NAMALWA (cell line): ENCODE measurements around the gene BOD1L1.

Source experiments
- DNase-seq: peaks from one replicate; pipeline ENCODE4 v3.0.0-alpha.2; 2015; ENCODE audit warnings: low spot score

Gene BOD1L1

GRCh38 chr4:13558881-13559280 is 68.6 kb downstream of the BOD1L1 start:
- no peak for DNase-seq

GRCh38 chr4:13555325-13555724 is 72.2 kb downstream of the BOD1L1 start:
- DNase-seq: no peak

GRCh38 chr4:13553081-13553480 is 74.4 kb downstream of the BOD1L1 start:
- DNase-seq: no peak

- DNase-seq: peak; percentile 88
Measured at GRCh38 chr4:13548984-13549546, 78.5 kb downstream of the BOD1L1 start.

DNA sequence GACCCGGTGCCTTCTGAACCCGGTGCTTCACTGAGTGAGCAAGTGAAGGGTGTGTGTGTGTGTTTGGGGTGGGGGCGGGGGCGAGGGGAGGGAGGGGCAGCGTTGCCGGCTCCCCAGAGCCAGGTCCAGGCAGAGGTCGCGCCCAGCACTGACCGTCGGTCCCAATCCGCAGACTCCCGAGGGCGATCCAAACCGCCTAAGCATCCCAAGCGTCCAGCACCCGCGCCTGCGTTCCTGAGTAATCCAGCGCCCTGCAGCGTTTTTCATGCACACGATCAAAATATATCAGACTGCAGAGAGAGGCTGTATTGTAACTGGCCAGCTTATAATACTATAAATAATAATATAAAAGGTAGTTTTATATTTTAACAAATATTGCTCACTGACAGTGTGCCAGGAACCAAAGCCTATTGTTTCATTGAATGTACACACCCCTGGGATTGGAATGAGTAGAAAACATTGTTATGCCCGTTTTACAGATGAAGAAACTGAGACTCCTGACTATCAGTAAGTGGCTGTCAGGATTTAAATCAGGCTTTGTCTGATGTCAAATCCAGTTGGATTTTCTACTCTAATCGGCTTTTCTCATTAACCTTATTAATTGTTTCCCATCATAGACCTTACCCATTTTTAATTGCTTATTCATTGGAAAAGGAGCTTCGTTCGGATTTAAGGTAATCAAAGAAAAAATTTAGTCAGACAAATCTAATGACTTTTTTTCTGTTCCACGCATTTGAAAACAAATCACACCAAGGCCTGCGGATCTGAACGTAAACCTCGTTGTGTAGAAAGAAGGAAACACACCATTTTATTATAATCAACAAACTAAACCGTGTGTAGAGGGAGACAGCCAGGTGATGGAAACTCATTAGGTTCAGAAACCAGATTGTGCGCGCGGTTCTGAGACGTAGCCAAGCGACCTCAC is 79.2 kb downstream of the BOD1L1 start:
- no peak for DNase-seq

DNA sequence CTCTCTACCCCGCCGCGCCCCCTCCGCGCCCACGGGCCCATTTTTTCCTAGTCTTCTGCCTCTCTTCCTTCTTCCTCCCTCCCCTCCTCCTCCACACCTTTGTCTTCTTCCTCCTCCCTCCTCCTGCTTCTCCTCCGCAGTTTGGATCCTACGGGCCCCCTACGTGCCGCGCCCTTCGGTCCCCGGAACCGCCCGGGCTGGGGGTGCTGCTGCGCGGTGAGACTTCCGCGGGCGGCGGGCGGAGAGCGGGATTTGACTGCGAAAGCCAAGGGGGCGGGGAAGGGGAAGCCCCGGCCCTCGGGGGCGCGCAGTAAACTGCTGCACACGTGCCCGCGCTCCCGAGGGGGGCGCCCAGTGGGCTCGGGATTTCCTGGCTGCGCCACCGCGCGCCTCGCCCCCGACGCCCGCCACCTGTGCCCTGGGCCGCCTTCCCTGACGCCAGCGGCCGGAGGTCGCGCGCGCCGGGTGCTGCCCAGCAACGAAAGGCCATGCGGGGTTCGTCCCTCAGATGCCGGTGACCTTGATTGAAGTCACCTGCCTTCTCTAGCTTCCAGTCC is 80.0 kb downstream of the BOD1L1 start:
- no peak for DNase-seq

GRCh38 chr4:13546941-13547484 is 80.5 kb downstream of the BOD1L1 start:
- no peak for DNase-seq

- no peak for DNase-seq
Measured at GRCh38 chr4:13546142-13546940, 81.2 kb downstream of the BOD1L1 start.

DNA sequence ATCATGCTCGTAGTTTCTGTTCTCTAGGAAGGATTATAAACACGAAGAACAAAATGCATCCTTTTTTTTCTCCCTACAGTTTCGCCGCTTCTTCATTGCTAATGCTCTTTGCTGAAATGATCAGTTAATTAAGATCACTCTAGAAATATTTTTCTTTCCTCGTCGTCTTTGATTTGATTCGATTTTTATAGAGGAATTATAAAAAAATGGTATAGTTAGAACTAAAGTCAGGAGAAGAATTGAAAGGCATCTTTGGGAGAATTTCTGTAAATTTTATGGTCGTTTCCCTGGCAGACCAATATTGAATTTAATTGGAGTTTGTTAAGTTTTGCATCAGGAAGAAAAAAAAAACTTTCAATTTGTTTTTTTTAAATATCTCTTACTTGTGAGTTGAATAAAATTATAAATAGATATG is 82.1 kb downstream of the BOD1L1 start:
- no peak for DNase-seq

- DNase-seq: peak; percentile 38
Measured at GRCh38 chr4:13544606-13545393, 82.7 kb downstream of the BOD1L1 start.

DNA sequence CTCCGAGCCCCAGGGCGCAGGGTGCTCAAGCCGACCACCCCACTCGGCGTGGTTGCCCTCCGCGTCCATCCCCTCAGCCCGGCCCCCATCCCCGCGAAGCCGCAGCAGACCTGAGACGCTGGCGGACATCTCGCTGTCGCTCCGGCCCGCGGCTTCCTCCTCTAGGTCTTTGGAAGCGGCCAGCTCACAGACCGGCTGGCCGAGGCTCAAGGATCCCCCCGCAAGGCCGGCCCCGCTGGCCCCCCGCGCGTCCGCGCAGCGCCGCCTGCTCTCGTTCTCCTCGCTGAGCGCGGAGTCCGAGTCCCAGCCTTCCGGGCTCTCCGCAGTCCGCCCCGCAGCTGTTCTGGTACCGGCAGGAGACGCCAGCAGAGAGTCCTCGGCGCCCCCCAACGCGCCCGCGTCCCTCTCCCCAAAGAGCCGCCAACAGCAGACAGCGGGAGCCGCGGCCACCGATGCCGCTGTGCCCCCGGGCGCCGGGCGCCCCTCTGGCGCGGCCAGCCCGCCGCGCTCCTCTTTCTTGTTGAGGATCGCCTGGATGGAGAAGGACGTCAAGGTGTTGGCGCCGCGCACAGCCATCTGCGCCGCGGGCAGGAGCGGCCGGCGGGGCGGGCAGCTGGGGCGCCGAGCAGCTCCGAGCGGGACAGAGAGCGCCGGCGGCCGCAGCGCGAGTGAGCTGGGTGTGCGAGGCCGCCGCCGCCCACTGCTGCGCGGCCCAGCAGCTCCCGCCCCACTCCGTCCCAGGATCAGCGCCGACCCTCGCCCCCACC is 83.5 kb downstream of the BOD1L1 start, which contains the start of gene NKX3-2:
TSS of gene NKX3-2 (minus strand) at position 670 of the 767 bp plus-strand sequence. CDS start at position 576, 94 bp downstream.
- no peak for DNase-seq

- no peak for DNase-seq
Measured at GRCh38 chr4:13543032-13543838, 84.3 kb downstream of the BOD1L1 start.

GRCh38 chr4:13542577-13543031 is 84.9 kb downstream of the BOD1L1 start:
- DNase-seq: no peak

- DNase-seq: no peak
Measured at GRCh38 chr4:13541720-13542576, 85.6 kb downstream of the BOD1L1 start.

- no peak for DNase-seq
Measured at GRCh38 chr4:13541176-13541604, 86.3 kb downstream of the BOD1L1 start.

DNA sequence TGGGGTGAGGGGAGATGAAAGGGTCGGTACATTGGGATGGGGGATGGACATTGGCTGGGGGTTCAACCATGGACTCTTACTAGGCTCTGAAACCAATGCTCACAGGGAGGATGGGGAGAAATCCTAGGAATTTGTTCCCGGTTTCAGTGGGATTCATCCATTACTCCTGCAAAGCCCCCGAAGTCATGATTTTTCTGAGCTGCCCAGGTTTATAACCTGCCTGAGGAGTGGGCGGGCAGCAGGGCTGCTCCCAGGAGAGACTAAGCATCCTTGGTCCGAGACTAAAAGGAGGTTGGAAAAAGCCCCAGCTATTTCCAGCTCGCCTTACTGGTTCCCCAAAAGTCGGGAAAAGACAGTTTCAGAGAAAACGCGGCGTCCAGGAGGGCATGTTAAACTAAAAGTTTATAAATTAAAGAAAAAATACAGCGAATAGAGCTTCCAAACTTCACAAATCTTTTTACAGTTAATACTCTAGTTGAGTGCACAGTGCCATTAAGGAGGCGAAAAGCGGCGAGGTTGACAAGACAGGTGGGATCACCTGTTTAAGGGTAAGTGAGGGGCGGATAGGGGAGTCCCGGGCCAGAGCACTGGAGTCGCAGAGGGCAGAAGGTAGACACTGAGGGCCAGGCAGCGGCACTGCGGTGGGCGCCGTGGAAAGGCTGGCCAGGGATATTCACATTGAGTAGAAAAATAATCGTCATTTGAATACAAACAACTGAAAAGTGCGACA is 86.9 kb downstream of the BOD1L1 start:
- no peak for DNase-seq

GRCh38 chr4:13539619-13540445 is 87.7 kb downstream of the BOD1L1 start:
- DNase-seq: no peak
